ENCODE data around the gene CAST. TPM values are rescaled to one million over a fixed set of nuclear protein-coding genes. Genes with fewer than 3 reads are reported as not detected.

Gene CAST
- polyA plus RNA-seq, 3 donors from 2014 or later = 24.0 to 133 (median 59.9) TPM

- no peaks in the 10 kb centered on the region for H3K9me3 Mint-ChIP-seq
- peak; percentile 48 to 63 (median 60) for DNase-seq
- H3K27me3 Mint-ChIP-seq (ENCODE audit: low read depth in 3 of 3) = peaks cover 0 to 1% (median 0%) of the 10 kb centered on the region in 3 donors
- H3K27ac Mint-ChIP-seq = peak overlapping the region in 1 of 6 donors; percentile 39
- H3K36me3 Mint-ChIP-seq = peaks cover 24 to 51% (median 35%) of the 10 kb centered on the region in 3 donors
- H3K4me1 Mint-ChIP-seq = no peaks in the 10 kb centered on the region
- no peak overlapping the region for H3K4me3 Mint-ChIP-seq
Observed at GRCh38 chr5:96752341-96753016, 90.3 kb downstream of the CAST start.

DNA sequence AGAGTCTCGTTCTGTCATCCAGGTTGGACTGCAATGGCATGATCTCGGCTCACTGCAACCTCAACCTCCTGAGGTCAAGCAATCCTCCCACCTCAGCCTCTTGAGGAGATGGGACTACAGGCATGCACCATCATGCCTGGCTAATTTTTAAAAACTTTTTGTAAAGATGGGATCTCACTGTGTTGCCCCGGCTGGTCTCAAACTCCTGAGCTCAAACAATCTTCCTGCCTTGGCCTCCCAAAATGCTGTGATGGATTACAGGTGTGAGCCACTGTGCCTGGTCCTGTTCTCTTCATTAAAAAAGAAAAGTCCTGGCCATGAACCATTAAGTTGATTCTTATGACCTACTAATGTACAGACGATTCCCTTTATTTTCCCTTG lies 90.8 kb downstream of the CAST start:
- DNase-seq = no peak
- Mint-ChIP-seq H3K4me3 (no peak overlapping the region), H3K36me3 (peaks cover 24 to 48% (median 35%) of the 10 kb centered on the region in 3 donors), H3K4me1 (no peaks in the 10 kb centered on the region), H3K9me3 (no peaks in the 10 kb centered on the region), H3K27ac (no peak overlapping the region), H3K27me3 (ENCODE audit: low read depth in 3 of 3) (peaks cover 0 to 1% (median 0%) of the 10 kb centered on the region in 3 donors)

DNA sequence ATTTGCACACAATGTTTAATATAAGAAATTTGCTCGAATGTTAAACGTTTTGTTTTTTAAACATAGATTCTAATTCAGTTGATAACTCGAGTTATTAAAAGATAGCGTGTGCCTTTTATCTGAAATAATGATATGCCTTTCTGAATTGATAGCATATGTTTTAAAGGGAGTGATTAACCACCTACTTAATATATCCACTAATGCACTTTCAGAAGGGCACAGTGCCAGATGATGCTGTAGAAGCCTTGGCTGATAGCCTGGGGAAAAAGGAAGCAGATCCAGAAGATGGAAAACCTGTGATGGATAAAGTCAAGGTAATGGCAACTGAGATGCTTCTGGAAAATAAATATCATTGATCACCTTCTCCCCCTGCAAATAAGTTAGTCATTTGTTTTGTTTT lies 91.7 kb downstream of the CAST start:
- Mint-ChIP-seq H3K27ac (peak overlapping the region in 1 of 6 donors; percentile 30), H3K36me3 (peaks cover 22 to 49% (median 38%) of the 10 kb centered on the region in 3 donors), H3K9me3 (no peaks in the 10 kb centered on the region), H3K4me3 (no peak overlapping the region), H3K4me1 (no peaks in the 10 kb centered on the region), H3K27me3 (ENCODE audit: low read depth in 3 of 3) (peaks cover 0 to 1% (median 0%) of the 10 kb centered on the region in 3 donors)
- DNase-seq = no peak

DNA sequence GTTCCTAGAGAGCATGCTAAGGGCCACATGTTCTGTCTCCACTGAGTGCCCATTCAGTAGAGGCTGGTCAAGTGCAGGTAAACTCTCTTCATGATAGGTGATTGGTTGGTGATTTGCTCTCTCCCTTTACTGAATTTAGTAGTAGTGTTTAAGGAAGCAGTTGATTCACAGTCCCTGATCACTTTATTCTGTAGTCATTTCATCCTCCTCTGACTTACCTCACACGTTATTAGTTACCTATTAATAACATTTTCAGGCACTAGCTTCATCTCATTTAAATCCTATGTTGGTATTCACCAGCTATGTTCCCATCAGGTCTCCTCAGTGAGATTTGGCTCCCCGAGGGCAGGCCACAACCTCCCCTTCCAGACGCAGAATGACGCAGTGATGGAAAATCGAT lies 93.7 kb downstream of the CAST start:
- Mint-ChIP-seq H3K4me3 (no peak overlapping the region), H3K27me3 (ENCODE audit: low read depth in 3 of 3) (peaks cover 0 to 1% (median 0%) of the 10 kb centered on the region in 3 donors), H3K4me1 (peaks cover 0 to 5% of the 10 kb centered on the region in 2 donors), H3K27ac (peak overlapping the region in 5 of 6 donors; percentile 23 to 40 (median 37)), H3K9me3 (no peaks in the 10 kb centered on the region), H3K36me3 (peaks cover 23 to 48% (median 37%) of the 10 kb centered on the region in 3 donors)
- DNase-seq = no peak

- Mint-ChIP-seq H3K27ac (peak overlapping the region in 3 of 6 donors; percentile 17 to 79 (median 63)), H3K9me3 (no peaks in the 10 kb centered on the region), H3K4me3 (no peak overlapping the region), H3K4me1 (peaks cover 0 to 5% of the 10 kb centered on the region in 2 donors), H3K27me3 (ENCODE audit: low read depth in 3 of 3) (peaks cover 0 to 1% (median 0%) of the 10 kb centered on the region in 3 donors), H3K36me3 (peaks cover 20 to 43% (median 37%) of the 10 kb centered on the region in 3 donors)
- DNase-seq = no peak
Observed at GRCh38 chr5:96756985-96757384, 94.8 kb downstream of the CAST start.

- no peak for DNase-seq
- peaks cover 16 to 37% (median 36%) of the 10 kb centered on the region in 3 donors for H3K36me3 Mint-ChIP-seq
- peaks cover 0 to 5% of the 10 kb centered on the region in 2 donors for H3K4me1 Mint-ChIP-seq
- peaks cover 0 to 1% (median 0%) of the 10 kb centered on the region in 3 donors for H3K27me3 Mint-ChIP-seq (ENCODE audit: low read depth in 3 of 3)
- no peak overlapping the region for H3K4me3 Mint-ChIP-seq
- H3K9me3 Mint-ChIP-seq = no peaks in the 10 kb centered on the region
- H3K27ac Mint-ChIP-seq = peak overlapping the region in 4 of 6 donors; percentile 23 to 68 (median 52)
Observed at GRCh38 chr5:96758621-96759020, 96.4 kb downstream of the CAST start.

DNA sequence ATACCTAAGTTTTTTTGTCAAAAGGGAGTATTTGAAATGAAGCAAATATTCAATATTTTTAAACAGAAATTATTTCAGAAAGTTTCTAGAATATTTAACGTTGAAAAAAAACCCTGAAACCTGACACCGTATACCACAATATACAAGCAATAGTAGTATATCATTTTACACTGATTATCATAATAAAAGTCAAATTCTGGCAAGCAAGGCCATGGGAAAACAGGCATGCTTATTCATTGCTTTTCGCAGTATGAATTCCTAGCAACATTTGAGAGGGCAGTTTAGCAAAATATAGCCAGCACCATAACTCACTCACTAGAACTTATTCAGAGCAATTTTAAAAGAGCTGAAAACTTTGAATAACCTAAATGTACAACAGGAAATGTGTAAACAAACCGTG lies 99.4 kb downstream of the CAST start:
- H3K27me3 Mint-ChIP-seq (ENCODE audit: low read depth in 3 of 3) = peaks cover 0 to 3% (median 0%) of the 10 kb centered on the region in 3 donors
- peaks cover 11 to 35% (median 33%) of the 10 kb centered on the region in 3 donors for H3K36me3 Mint-ChIP-seq
- H3K4me1 Mint-ChIP-seq = peaks cover 2 to 5% of the 10 kb centered on the region in 2 donors
- no peak overlapping the region for H3K4me3 Mint-ChIP-seq
- no peak for DNase-seq
- H3K9me3 Mint-ChIP-seq = no peaks in the 10 kb centered on the region
- H3K27ac Mint-ChIP-seq = peak overlapping the region in 2 of 6 donors; percentile 22 to 42

GRCh38 chr5:96763026-96763425 lies 100.8 kb downstream of the CAST start:
- Mint-ChIP-seq H3K4me1 (peaks cover 2 to 5% of the 10 kb centered on the region in 2 donors), H3K4me3 (no peak overlapping the region), H3K36me3 (peaks cover 17 to 31% (median 27%) of the 10 kb centered on the region in 3 donors), H3K27me3 (ENCODE audit: low read depth in 3 of 3) (peaks cover 0 to 3% (median 1%) of the 10 kb centered on the region in 3 donors), H3K27ac (peak overlapping the region in 3 of 6 donors; percentile 1 to 39 (median 1)), H3K9me3 (no peaks in the 10 kb centered on the region)
- DNase-seq = no peak

DNA sequence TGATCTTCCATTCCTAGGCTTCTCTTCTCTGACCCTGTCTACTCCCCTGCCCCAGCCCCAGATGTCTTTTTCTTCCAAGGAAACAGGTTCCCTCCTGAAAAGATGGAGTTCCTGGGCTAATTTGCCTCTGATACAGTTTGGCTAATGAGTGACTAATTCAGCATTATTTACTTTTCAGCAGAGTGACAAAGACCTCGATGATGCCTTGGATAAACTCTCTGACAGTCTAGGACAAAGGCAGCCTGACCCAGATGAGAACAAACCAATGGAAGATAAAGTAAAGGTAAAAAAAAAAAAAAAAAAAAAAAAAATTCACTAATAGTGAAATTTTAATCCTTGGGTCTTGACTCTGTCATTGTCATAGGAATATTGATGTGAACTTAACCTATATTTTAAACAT lies 102.9 kb downstream of the CAST start:
- DNase-seq = no peak
- Mint-ChIP-seq H3K27ac (peak overlapping the region in 4 of 6 donors; percentile 79 to 88 (median 79)), H3K36me3 (peaks cover 11 to 36% (median 32%) of the 10 kb centered on the region in 3 donors), H3K4me1 (peaks cover 2 to 8% of the 10 kb centered on the region in 2 donors), H3K27me3 (ENCODE audit: low read depth in 3 of 3) (peaks cover 0 to 7% (median 2%) of the 10 kb centered on the region in 3 donors), H3K9me3 (no peaks in the 10 kb centered on the region), H3K4me3 (no peak overlapping the region)

DNA sequence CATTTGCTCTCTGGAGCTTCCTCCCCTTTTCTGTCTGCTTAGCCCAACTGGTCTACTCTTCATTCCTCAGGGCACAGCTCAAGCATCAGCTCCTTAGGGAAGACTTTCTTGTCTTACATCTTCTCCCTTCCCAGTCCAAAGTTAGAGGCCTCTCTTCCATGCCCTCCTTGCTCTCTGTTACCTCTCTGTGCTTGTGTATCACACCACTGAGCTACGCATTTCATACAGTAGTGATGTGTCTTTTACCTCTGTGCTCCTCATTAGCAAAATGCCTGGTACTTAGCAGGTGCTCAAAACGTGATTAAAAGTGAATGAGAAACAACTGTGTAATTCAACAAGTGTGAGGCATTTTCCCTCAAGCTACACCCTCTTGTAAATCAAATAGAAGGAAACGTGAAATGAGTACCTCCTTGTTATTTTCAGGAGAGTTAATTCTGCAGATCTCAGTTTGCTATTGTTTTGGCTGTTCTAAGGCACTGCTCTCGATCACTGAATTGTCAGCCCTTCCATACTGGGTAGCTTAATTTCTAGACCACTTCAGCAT lies 106.6 kb downstream of the CAST start:
- peak overlapping the region in 5 of 6 donors; percentile 11 to 51 (median 36) for H3K27ac Mint-ChIP-seq
- H3K36me3 Mint-ChIP-seq = peaks cover 21 to 55% (median 48%) of the 10 kb centered on the region in 3 donors
- H3K27me3 Mint-ChIP-seq (ENCODE audit: low read depth in 3 of 3) = peaks cover 0 to 7% (median 2%) of the 10 kb centered on the region in 3 donors
- no peaks in the 10 kb centered on the region for H3K9me3 Mint-ChIP-seq
- DNase-seq = no peak
- H3K4me3 Mint-ChIP-seq = no peak overlapping the region
- H3K4me1 Mint-ChIP-seq = peaks cover 10 to 24% of the 10 kb centered on the region in 2 donors

DNA sequence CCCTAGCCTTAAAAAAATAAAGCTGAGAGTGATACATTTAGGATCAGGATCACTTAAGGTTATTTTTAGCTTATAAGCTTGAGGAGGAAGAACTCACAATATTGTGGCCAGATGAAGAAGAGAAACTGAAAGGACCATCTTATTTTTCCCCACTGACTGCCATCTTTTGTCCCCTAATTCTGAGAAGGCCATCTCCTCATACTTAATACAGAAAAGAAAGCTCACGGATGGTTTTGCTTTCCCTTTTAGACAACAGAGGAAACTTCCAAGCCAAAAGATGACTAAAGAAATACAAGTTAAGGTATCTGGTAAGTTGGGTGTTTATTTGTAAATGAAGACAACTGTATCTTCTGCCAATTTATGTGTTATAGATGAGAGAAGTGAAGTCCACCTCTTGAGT lies 109.2 kb downstream of the CAST start:
- no peak overlapping the region for H3K4me3 Mint-ChIP-seq
- no peak for DNase-seq
- H3K9me3 Mint-ChIP-seq = no peaks in the 10 kb centered on the region
- H3K27me3 Mint-ChIP-seq (ENCODE audit: low read depth in 3 of 3) = peaks cover 0 to 3% (median 2%) of the 10 kb centered on the region in 3 donors
- peaks cover 22 to 65% (median 60%) of the 10 kb centered on the region in 3 donors for H3K36me3 Mint-ChIP-seq
- peaks cover 7 to 24% of the 10 kb centered on the region in 2 donors for H3K4me1 Mint-ChIP-seq
- H3K27ac Mint-ChIP-seq = peak overlapping the region; percentile 70 to 85 (median 81)

GRCh38 chr5:96772111-96772510 lies 109.9 kb downstream of the CAST start:
- Mint-ChIP-seq H3K27ac (peak overlapping the region in 5 of 6 donors; percentile 56 to 83 (median 70)), H3K4me1 (peaks cover 7 to 24% of the 10 kb centered on the region in 2 donors), H3K27me3 (ENCODE audit: low read depth in 3 of 3) (peaks cover 0 to 3% (median 2%) of the 10 kb centered on the region in 3 donors), H3K36me3 (peaks cover 17 to 65% (median 57%) of the 10 kb centered on the region in 3 donors), H3K4me3 (no peak overlapping the region), H3K9me3 (no peaks in the 10 kb centered on the region)
- no peak for DNase-seq

DNA sequence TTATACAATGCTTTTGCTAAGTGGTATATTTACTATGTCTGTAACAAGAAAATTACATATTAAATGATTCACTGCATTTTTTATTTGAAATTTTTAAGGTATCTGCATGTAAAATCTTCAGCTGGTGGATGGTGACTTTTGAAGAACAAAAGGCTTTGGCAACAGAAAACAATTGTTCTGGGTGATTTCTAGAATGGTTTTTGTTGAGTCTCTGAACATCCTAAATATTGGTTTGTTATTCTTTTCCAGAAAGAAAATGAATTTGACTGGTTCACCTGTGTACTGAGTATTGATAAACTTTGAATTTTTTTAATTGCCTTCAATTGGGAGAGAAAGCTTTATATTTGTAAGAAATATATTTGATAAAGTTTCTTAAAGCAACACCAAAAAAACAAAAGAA lies 110.4 kb downstream of the CAST start:
- Mint-ChIP-seq H3K36me3 (peaks cover 18 to 66% (median 61%) of the 10 kb centered on the region in 3 donors), H3K4me1 (peaks cover 7 to 24% of the 10 kb centered on the region in 2 donors), H3K9me3 (no peaks in the 10 kb centered on the region), H3K27me3 (ENCODE audit: low read depth in 3 of 3) (peaks cover 0 to 3% (median 2%) of the 10 kb centered on the region in 3 donors), H3K4me3 (no peak overlapping the region), H3K27ac (peak overlapping the region in 5 of 6 donors; percentile 62 to 83 (median 70))
- no peak for DNase-seq

GRCh38 chr5:96775050-96775449 lies 112.9 kb downstream of the CAST start:
- Mint-ChIP-seq H3K4me3 (no peak overlapping the region), H3K27ac (peak overlapping the region in 1 of 6 donors; percentile 36), H3K9me3 (no peaks in the 10 kb centered on the region), H3K4me1 (peaks cover 9 to 21% of the 10 kb centered on the region in 2 donors), H3K27me3 (ENCODE audit: low read depth in 3 of 3) (peaks cover 0 to 1% (median 0%) of the 10 kb centered on the region in 3 donors), H3K36me3 (peaks cover 24 to 55% (median 55%) of the 10 kb centered on the region in 3 donors)
- DNase-seq = no peak
